ENCODE data around the gene PLCXD1. TPM values are rescaled to one million over a fixed set of nuclear protein-coding genes. Genes with fewer than 3 reads are reported as not detected.
"Not testable (repeated sequence)": the region's sequence is repeated elsewhere in the genome, so short reads cannot be mapped to it uniquely, and the experiment has no call there.

PLCXD1 gene
- total RNA-seq, 1 donor from 2014 or later: 46.7 TPM

GRCh38 chrX:316351-317325 lies 35.5 kb downstream of the PLCXD1 start:
- intact Hi-C loops (cut with micrococcal nuclease): loop anchor here (5.0 kb wide), 2 partner anchors 891 to 1276 kb away; partner anchors contain the start of gene AKAP17A

DNA sequence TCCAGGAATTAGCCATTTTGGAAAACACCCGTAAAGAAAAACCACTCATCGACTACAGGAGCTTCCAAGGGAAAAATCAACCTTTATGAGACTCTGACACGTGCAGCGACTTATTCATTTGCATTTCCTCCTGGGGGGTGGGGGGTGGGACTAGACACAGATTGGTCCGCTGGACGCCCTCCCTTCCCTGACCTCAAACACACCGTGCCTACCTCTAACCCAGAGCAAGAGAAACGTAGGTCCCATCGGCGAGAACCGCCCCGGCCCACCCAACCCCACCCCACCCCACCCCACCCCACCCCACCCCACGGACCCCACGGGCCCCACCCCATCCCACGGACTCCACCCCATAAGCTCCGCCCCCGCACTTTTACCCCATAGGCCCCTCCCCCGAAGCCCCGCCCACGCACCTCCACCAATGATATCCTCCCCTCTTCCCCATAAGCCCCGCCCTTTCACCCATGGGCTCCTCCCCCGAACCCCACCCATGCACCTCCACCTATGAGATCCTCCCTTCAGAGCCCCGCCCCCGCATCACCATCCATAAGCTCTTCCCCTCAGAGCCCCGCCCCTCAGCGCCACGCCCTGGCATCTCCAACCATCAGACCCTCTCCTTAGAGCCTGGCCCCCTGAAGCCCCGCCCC lies 36.4 kb downstream of the PLCXD1 start:
- intact Hi-C loops (cut with micrococcal nuclease): loop anchor here (1.0 to 5.0 kb wide), 8 partner anchors 34 to 1275 kb away; partner anchors contain the start of genes AKAP17A and P2RY8

DNA sequence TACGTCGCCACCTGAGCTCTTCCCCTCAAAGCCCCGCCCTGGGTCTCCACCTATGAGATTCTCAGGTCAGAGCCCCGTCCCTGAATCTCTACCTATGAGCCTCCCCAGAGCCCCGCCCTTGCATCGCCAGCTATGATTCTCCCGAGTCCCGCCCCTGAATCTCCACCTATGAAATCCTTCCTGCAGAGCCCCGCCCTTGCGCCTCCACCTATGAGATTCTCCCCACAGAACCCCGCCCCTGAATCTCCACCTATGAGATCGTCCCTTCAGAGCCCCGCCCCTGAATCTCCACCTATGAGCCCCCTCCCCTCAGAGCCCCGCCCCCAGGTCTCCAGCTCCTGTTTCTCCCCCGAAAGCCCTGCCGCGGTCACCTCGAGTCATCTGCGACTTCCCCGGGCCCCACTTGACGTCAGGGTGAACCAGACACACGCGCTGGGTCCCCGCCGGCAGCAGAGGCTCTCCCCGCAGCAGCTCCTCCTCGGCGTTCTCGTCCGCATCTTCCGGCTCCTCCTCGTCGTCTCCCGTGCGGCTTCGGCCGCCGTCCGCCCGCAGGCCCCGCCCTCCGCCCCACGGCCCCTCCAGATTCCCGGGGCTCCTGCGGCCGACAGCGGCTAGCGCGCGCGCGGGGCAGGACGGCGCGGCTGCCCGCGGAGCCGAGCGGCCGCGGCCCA lies 37.0 kb downstream of the PLCXD1 start:
- intact Hi-C loops (cut with micrococcal nuclease): loop anchor here (1.0 to 5.0 kb wide), 8 partner anchors 35 to 1274 kb away; partner anchors contain the start of genes AKAP17A and P2RY8

DNA sequence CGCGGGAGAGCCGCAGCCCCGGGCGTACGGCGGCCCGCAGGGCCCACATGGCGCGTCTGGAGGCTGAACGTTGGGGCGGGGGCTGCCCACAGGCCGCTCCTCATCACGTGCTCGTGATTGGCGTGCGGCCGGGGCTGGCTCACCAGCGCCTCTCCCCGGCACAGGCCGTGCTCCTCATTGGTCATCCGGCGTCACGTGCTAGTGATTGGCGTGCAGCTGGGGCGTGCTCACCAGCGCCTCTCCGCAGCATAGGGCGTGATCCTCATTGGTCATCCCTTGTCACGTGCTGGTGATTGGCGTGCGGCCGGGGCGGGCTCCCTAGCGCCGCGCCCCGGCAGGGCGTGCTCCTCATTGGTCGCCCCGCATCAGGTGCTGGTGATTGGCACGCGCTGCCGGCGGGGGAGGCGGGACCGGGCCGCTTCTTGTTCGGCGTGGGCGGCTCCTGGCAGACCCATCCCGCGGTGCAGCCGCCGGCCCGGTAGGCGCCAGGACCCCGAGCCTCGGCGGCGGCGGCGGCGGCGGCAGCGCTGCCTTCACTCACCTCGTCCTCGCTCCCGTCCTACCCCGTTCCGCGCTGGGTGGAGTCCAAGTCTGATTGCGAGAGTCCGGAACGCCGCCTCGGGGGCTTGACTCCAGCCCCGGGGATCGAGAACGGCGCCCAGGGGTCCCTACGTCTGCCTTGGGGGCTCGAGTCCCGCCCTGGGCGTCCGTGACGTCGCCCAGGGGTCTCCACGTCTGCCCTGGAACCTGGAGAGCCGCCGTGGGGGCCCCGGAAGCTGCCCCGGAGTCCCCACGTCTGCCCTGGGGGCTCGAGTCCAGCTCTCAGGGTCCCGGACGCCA lies 37.8 kb downstream of the PLCXD1 start, which contains the start of gene GTPBP6:
Gene GTPBP6, minus strand, starts transcription at position 58 of the 840 bp plus-strand sequence. Its CDS starts 9 bp downstream, at position 49.
- intact Hi-C loops (cut with micrococcal nuclease): loop anchor here (1.0 to 5.0 kb wide), 8 partner anchors 36 to 1273 kb away; partner anchors contain the start of genes AKAP17A and P2RY8

DNA sequence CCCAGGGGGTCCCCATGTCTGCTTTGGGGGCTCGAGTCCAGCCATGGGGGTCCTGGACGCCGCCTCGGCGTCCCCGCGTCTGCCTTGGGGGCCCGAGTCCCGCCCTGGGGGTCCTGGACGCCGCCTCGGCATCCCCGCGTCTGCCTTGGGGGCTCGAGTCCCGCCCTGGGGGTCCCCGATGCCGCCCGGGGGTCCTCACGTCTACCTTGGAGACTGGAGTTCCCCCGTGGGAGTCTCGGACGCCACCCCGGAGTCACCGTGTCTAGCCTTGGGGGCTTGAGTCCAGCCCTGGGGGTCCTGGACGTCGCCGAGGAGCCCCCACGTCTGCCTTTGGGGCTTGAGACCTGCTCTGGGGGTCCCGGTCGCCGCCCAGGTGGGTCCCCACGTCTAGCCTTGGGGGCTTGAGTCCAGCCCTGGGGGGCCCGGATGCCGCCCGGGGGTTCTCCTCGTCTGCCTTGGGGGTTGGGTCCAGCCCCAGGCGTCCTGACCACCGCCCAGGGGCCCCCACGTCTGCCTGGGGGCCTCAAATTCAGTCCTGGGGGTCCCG lies 38.5 kb downstream of the PLCXD1 start:
- intact Hi-C loops (cut with micrococcal nuclease): loop anchor here (2.0 to 5.0 kb wide), 6 partner anchors 251 to 1273 kb away; partner anchors contain the start of genes AKAP17A and P2RY8

DNA sequence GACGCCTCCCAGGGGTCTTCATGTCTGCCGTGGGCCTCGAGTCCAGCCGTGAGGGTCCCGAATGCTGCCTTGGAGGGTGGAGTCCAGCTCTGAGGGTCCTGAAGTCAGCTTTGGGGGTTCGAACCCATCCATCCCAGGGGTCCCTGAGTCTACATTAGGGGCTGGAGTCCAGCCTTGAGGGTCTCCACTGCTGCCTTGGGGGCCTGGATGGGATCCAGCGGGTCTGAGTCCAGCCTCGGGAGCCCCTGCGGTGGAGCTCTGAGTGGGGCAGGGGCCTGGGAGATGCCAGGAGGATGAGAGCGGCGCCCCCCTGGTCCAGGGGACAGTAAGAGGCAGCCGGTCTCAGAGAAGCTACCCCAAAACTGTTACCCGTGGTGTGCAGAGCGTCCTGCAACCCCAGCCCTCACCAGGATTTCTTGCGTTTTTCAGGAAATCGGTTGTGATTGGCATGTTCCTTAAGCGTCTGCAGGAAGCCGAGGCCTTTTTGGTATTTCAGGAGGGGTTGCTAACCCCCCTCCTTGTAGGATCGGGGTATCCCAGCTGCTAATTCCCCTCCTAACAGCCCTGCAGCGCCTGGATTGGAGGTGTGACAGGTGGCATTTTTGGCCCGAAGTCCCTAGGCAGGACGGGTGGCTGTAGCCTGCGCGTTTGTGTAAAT lies 39.1 kb downstream of the PLCXD1 start:
- intact Hi-C loops (cut with micrococcal nuclease): loop anchor here (5.0 kb wide), 1 partner anchor 837 kb away; no protein-coding TSS in a partner anchor

GRCh38 chrX:323721-324628 lies 42.8 kb downstream of the PLCXD1 start:
- intact Hi-C loops (cut with micrococcal nuclease): loop anchor here (5.0 kb wide), 1 partner anchor 833 kb away; no protein-coding TSS in a partner anchor

- intact Hi-C loops (cut with micrococcal nuclease): loop anchor here (5.0 kb wide), 1 partner anchor 833 kb away; no protein-coding TSS in a partner anchor
Measured at GRCh38 chrX:324664-325063, 43.5 kb downstream of the PLCXD1 start.

GRCh38 chrX:327660-328126 lies 46.5 kb downstream of the PLCXD1 start:
- intact Hi-C loops (cut with micrococcal nuclease): no loop called here

DNA sequence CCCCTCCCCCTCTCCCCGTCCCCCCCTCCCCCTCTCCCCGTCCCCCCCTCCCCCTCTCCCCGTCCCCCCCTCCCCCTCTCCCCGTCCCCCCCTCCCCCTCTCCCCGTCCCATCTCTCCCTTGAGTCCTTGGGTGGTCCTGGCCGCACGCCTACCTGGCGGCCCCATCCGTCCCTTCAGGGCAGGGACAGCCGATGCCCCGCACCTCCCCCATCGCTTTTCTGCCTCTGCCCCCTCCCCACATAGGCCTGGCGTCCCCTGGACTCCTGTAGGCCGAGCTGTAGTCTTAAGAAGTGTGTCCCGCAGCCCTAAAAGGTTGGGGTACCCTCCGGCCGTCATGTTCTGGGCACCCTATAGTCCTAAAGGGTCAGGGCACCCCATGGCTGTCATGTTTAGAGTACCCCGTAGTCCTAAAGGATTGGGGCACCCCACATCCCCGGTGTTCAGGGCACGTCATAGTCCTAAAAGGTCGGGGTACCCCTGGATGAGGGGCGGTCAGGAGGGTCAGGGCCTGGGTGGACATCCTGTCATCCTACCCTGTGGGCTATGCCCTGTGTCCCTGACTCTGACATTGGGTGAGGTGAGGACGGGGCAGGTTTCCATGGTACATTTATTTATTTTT lies 48.2 kb downstream of the PLCXD1 start:
- intact Hi-C loops (cut with micrococcal nuclease): no loop called here

DNA sequence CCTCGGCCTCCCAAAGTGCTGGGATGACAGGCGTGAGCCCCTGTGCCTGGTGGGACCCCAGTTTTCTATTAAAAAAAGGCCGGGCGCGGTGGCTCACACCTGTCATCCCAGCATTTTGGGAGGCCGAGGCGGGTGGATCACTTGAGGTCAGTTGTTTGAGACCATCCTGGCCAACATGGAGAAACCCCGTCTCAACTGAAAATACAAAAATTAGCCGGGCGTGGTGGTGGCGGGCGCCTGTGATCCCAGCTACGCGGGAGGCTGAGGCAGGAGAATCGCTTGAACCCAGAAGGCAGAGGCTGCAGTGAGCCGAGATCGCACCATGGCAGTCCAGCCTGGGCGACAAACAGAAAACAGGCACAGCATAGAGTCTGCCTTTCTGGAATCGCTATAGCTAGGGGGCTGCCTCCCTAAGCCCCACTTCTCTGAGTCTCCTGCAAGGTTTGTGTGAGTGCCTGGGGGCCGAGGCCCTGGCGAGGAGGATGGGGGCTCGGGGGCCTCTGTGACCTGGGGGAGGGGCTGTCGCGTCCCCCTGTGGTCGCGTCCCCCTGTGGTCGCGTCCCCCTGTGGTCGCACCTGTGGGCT lies 49.1 kb downstream of the PLCXD1 start:
- intact Hi-C loops (cut with micrococcal nuclease): not testable (repeated sequence)

DNA sequence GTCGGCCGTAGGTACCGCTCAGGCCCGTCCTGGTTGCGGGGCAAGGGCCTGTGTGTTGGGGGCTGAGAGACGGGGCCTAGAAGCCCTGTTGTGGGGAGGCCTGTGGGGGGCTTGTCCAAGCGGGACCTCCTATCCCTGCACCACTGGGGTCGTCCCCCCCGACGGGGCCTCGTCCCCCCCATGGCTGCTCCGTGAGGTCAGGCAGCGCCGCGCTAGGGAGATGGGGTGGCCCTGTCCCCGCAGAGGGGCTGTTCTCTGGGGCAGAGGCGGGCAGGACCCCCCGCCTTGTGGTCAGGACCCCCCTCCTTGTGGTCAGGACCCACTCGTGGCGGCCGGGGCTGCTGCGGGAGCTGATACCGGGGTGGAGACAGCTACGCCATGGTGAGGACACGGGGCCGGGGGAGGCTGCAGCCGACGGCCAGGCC lies 49.6 kb downstream of the PLCXD1 start:
- intact Hi-C loops (cut with micrococcal nuclease): no loop called here

- intact Hi-C loops (cut with micrococcal nuclease): no loop called here
Measured at GRCh38 chrX:331151-331824, 50.1 kb downstream of the PLCXD1 start.

DNA sequence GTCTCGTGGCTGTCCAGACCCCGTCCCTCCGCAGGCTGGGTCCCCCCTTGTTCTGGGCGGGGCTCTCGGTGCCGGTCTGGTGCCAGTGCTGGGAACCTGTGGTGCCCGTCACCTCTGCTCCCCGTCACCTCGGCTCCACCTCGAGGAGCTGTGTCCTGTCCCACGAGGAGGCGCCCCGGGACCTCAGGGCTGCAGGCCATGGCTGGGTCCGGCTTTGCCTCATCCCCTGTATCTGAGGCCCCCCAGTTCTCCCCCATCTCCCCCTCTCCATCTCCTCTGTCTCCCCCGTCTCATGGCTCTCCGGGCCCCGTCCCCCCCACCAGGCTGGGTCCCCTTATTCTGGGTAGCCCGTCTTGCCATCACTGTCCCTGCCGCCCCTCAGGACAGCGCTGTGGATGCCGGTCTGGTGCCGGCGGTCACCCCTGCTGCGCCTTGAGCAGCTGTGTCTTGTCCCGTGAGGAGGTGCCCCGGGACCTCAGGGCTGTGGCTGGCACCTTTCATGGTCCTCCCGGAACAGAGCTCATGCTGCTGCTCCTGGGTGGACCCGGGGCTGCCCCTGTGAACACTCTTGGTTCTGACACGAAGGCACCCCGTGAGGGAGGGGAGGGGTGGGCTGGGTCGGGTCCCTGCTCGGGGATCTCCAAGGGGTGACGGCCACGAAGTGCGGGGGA lies 50.8 kb downstream of the PLCXD1 start:
- intact Hi-C loops (cut with micrococcal nuclease): no loop called here

GRCh38 chrX:332496-332860 lies 51.3 kb downstream of the PLCXD1 start:
- intact Hi-C loops (cut with micrococcal nuclease): no loop called here

Data from T-helper 1 cell treated with Interleukin-12 subunit alpha and Interleukin-12 subunit beta and Interleukin-4 antibody, amounts not matched to agents 30 ng/mL and 1 ng/mL, for 36 hours (primary cell).